GM10248 (cell line): ENCODE data around the gene CECR2.

Experiments
- CTCF ChIA-PET: fragments of 300-600 bp; sonication (Branson Sonifier 250); formaldehyde crosslinking; extraction: SDS; loops from one replicate; lab custom pipeline; 2021; ENCODE audit warnings: antibody characterized with exemption; lab: Yijun Ruan, JAX
- POLR2A ChIA-PET: fragments of 350-650 bp; sonication (Branson Sonifier 250); formaldehyde crosslinking; extraction: SDS; loops from one replicate; lab custom pipeline; 2020; ENCODE audit warnings: antibody characterized with exemption; lab: Yijun Ruan, JAX
- DNase-seq: peaks from one replicate; pipeline ENCODE4 v3.0.0; 2012; ENCODE audit errors: extremely low spot score
- TF ChIP-seq, protein P1 (sequence below): IDR thresholded peaks from 2 replicates; pipeline ENCODE4 v1.5.1; 2012; ENCODE audit warnings: mild to moderate bottlenecking, low read depth; ENCODE audit errors: extremely low read depth, missing control alignments, control extremely low read depth

CECR2 gene

DNA sequence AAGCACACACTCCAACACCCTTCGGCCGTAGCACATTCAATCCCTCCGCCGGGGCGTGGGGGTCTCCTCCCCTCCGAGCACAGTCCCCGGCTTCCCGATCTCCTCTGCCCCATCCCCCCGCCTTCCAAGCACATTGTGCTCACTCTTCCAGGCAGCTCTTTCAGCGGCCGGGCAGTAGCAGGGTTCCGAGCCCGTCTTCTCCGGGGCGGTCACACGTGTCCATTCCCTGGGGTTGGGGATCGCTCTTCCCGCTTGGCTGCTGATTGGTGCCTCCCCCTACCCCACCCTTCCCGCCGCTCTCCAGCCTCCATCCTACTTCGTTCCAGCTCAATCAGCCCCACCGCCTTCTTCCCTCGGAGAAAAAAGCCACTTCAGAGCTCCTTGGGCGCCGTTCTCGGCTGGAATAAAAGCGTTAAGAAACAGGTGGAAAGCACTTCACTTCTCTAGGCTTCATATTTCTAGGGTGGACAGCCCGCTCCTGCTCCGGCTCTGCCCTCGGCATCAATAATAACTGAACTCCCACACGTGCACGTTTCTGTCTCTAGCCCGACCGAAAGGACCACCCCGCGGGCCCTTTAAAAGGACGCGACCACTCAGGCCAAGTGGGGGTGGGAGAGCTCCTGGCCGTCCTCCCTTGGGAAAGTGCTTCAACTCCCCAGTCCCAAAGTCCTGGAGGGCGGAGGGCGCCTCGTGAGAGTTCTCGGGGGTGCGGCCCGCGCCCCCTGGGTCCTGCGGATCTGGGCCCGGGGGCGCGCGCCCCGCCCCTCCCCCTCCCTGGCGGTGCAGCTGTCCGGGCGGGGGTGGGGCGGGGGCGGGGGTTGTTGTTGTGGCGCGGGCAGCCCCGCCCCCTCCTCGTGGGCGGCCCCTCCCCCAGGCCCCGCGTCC is 464 bp upstream of the CECR2 start:
- POLR2A ChIA-PET = no interaction called here
- CTCF ChIA-PET = interaction anchor here (1.7 kb wide), 1 partner anchor 197 kb away, joined by 5 read pairs; no protein-coding TSS in a partner anchor
- TF ChIP-seq, protein P1, sequence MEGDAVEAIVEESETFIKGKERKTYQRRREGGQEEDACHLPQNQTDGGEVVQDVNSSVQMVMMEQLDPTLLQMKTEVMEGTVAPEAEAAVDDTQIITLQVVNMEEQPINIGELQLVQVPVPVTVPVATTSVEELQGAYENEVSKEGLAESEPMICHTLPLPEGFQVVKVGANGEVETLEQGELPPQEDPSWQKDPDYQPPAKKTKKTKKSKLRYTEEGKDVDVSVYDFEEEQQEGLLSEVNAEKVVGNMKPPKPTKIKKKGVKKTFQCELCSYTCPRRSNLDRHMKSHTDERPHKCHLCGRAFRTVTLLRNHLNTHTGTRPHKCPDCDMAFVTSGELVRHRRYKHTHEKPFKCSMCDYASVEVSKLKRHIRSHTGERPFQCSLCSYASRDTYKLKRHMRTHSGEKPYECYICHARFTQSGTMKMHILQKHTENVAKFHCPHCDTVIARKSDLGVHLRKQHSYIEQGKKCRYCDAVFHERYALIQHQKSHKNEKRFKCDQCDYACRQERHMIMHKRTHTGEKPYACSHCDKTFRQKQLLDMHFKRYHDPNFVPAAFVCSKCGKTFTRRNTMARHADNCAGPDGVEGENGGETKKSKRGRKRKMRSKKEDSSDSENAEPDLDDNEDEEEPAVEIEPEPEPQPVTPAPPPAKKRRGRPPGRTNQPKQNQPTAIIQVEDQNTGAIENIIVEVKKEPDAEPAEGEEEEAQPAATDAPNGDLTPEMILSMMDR = no peak
- DNase-seq = no peak

DNA sequence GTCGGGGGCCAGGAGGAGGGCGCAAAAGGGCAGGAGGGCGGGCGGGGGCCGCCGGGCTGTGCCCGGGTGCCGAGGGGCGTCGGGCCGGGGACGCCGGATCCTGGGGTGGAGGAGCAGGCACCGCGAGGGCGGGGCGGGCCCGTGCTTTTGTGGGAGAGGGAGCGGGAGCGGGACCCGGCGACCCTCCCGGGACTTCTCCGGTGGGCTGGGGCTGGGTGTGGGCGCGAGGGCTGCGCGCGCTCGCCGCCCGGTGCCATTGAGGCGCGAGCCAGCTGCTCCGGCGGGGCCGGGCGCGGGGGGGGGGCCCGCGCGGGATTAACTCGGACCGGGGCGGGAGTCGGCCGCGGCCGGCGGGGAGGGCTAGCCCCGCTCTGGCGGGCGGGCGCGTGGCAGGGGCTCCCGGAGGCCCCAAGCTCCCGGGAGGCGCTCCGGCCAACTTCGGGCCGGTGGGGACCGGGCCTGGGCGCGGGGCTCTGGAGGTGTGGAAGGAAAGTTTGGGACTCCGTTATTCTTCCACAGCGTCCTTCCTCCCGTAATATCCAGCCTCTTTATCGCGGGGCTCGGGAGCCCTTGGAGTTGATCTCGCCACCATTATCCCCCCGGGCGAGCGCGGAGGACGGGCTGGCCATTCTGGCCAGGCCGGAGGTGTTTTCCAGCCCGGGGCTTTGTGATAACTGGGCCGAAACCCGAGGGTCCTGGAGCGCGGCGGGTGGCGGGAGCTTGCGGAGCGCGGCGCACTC is 936 bp downstream of the CECR2 start:
- ChIA-PET CTCF (no interaction called here), POLR2A (no interaction called here)
- DNase-seq = no peak
- TF ChIP-seq, protein P1 = no peak

DNA sequence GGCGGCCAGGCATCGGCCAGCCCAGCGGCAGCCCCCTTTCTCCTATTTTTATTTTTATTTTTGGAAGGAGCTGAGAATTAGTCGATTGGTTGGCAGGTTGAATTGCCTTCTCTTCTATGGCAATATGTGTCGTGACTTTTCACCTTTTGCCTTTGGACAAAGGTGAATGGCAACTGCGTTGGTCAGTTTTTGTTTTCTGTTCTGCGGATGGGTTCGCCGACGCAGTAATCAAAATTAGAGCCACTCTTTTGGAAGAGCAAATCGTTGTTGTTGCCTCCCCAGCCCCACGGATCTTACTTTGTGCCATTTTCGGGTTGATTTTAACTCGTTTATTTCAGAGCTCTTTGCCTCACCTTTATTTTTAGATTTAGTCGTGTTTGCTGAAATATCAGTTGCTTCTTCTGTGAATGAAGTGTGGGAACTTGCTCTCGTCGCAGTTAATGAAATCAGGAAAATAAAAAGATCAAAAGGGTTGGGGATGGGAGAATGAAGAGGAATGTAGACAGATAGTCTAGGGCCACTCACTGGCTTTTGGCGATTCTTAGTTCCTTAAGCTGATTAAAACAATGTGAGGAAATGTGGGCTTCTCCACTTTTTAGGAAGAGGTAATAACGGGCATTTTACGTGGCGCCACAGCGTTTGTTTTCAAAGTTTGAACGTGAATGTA is 1.6 kb downstream of the CECR2 start:
- TF ChIP-seq, protein P1 = no peak
- ChIA-PET CTCF (no interaction called here), POLR2A (no interaction called here)
- DNase-seq = no peak

DNA sequence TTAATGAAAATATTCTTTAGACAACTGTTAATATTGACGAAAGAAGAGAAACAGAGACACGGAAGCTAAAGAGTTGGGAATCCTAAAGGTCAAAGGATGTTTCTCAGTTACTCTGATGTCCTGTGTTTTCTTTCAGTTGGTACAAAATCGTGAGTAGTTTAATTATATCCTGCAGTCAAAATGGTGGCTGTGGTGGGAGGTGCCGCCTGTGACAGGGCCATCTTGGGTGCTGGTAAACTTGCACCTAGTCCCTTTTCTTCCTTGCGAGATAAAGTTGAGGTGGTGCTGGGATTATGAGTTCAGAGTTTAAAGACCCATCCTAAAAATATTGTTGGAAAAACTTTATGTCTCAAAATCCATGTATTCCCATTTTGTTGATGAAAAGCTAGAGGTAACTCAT is 2.2 kb downstream of the CECR2 start:
- POLR2A ChIA-PET = no interaction called here
- no peak for DNase-seq
- TF ChIP-seq, protein P1 = no peak
- CTCF ChIA-PET = no interaction called here

DNA sequence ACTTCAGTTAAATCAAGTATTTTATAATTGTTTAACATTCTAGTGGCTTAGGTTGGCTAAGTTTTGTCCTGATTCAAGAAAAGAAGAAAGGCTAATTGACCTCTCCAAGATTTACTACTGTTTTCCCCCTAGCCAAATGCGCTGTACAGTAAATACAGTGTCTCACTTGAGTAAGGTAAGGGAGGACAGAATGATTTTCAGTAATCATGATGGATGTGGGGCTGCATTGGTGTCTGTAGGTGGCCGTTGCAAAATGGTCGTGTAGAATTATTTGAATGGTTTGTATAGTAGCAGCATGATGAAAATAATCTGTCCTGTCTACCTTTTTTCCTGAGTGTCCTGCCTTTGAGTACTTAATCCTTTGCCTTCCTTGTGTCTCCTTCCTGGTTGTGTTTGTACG is 4.6 kb downstream of the CECR2 start:
- ChIA-PET POLR2A (no interaction called here), CTCF (no interaction called here)
- TF ChIP-seq, protein P1 = no peak
- no peak for DNase-seq

DNA sequence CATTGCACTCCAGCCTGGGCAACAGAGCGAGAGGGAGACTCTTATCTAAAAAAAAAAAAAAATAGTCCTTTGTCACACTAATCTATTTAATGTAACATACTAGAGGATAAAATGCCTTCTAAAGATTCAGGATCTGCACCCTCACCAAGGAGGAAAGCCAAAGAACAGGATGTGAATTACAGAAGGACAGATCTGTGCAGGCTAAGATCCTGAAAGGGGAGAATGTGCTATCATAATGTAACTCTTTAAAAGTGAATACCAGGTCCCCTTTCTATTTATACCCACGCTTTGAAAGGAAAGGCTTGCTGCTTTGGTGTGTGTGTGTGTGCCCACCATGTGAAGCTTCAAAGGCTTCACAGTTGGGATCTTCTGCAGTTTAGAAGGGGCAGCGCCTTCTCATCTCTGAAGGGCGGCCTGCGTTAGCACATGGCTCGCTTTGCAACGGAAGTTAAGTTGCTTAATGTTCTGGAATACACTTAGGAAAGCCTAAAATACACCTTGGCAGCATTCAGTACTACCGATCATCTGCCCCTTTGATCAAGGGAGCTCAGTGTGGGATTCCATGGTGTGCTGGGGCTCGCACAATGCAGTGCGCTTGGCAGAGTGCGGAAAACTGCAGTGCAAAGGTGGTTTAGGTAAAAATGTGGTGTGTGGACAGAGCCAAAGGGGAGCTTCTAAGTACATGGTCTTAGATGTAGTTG is 6.8 kb downstream of the CECR2 start:
- TF ChIP-seq, protein P1 = no peak
- CTCF ChIA-PET = interaction anchor here (1.7 kb wide), 1 partner anchor 15 kb away, joined by 5 read pairs; no protein-coding TSS in a partner anchor
- no peak for DNase-seq
- POLR2A ChIA-PET = no interaction called here
